A549 (cell line): ENCODE measurements around the gene PTGR1. TPM values are rescaled to one million over a fixed set of nuclear protein-coding genes. Genes with fewer than 3 reads are reported as not detected.

ENCODE experiments used
- ATAC-seq, 2 experiments: fragments of 200-7000 bp in 1 of 2; fragments of >200 bp in 1 of 2; cut with Nextera tagmentation in 1 of 2; cut with Tn5 transposase in 1 of 2; 3 replicates each; pipeline versions ENCODE4 v1.8.0 to v1.9.1; 2018 to 2020; ENCODE audit warnings: mild to moderate bottlenecking in 1 of 2, moderate library complexity in 1 of 2
- CTCF ChIA-PET: fragments of 300-600 bp; sonication (Branson Sonifier 250); formaldehyde crosslinking; extraction: SDS; loops from one replicate; lab custom pipeline; 2021; ENCODE audit warnings: antibody characterized with exemption, inconsistent platforms; lab: Yijun Ruan, JAX
- POLR2A ChIA-PET: fragments of 350-600 bp; formaldehyde crosslinking; extraction: SDS; loops from one replicate; lab custom pipeline; 2021; ENCODE audit warnings: antibody characterized with exemption, inconsistent platforms; lab: Yijun Ruan, JAX
- DNase-seq, 2 experiments: peaks; one replicate each; pipeline versions ENCODE4 v3.0.0 to v3.0.0-alpha.2; 2011 to 2016; ENCODE audit warnings: low read depth in 1 of 2, low spot score in 1 of 2
- FAIRE-seq: peaks from 2 replicates; lab custom pipeline; 2011; peaks lifted over from hg19 to GRCh38; lab: Jason Lieb, UNC
- H3K27ac ChIP-seq, 2 experiments: fragments of >200 bp; sonication (Bioruptor Twin); formaldehyde crosslinking; 3 replicates each; pipeline ENCODE4 v1.5.1; 2016 to 2017
- H3K4me1 ChIP-seq: fragments of >200 bp; sonication (Bioruptor Twin); formaldehyde crosslinking; 3 replicates; pipeline ENCODE4 v1.6.1; 2016
- H3K4me2 ChIP-seq: fragments of >200 bp; sonication (Bioruptor Twin); formaldehyde crosslinking; 3 replicates; pipeline ENCODE4 v1.6.1; 2016
- H3K4me3 ChIP-seq: fragments of >200 bp; sonication (Bioruptor Twin); formaldehyde crosslinking; 3 replicates; pipeline ENCODE4 v1.5.1; 2016
- H3K9me3 ChIP-seq: fragments of >200 bp; sonication (Bioruptor Twin); formaldehyde crosslinking; 3 replicates; pipeline ENCODE4 v1.6.1; 2016
- CHD2 ChIP-seq: fragments of 150-350 bp; IDR thresholded peaks from 2 replicates; pipeline ENCODE4 v1.6.1; 2014; ENCODE audit warnings: low read length; ENCODE audit not compliant: partially characterized antibody
- CHD4 ChIP-seq: fragments of 200-600 bp; sonication (generic); IDR thresholded peaks from 2 replicates; pipeline ENCODE4 v1.6.1; 2016; ENCODE audit warnings: antibody characterized with exemption, mild to moderate bottlenecking, borderline replicate concordance
- EHF ChIP-seq: fragments of 250-450 bp; sonication (Bioruptor Pico); IDR thresholded peaks from 2 replicates; pipeline ENCODE4 v1.5.0; 2020; ENCODE audit warnings: mild to moderate bottlenecking
- EHMT2 ChIP-seq: fragments of 200-600 bp; sonication (generic); IDR thresholded peaks from 2 replicates; pipeline ENCODE4 v1.6.1; 2016; ENCODE audit warnings: antibody characterized with exemption, low read depth, mild to moderate bottlenecking, moderate library complexity
- FOSL2 ChIP-seq, 2 experiments: fragments of 450-650 bp in 1 of 2; fragments of >200 bp in 1 of 2; sonication (Bioruptor Twin) in 1 of 2; formaldehyde crosslinking; IDR thresholded peaks; 2 replicates each; pipeline versions ENCODE4 v1.5.0 to v1.6.1; 2016 to 2020; ENCODE audit warnings: mild to moderate bottlenecking in 1 of 2, moderate library complexity in 1 of 2
- GATA3 ChIP-seq: IDR thresholded peaks from 2 replicates; pipeline ENCODE4 v1.6.1; 2012; ENCODE audit warnings: borderline replicate concordance
- HES2 ChIP-seq: fragments of >200 bp; sonication (Bioruptor Twin); formaldehyde crosslinking; IDR thresholded peaks from 2 replicates; pipeline ENCODE4 v1.6.1; 2016
- HOXB13 ChIP-seq: fragments of 250-450 bp; sonication (Bioruptor Pico); IDR thresholded peaks from 2 replicates; pipeline ENCODE4 v1.5.0; 2020; ENCODE audit warnings: low read depth, mild to moderate bottlenecking, moderate library complexity
- HOXB5 ChIP-seq: fragments of 250-450 bp; sonication (Bioruptor Pico); IDR thresholded peaks from 2 replicates; pipeline ENCODE4 v1.5.0; 2020; ENCODE audit warnings: mild to moderate bottlenecking, moderate library complexity
- JUN ChIP-seq, 2 experiments: fragments of >200 bp; sonication (Bioruptor Twin); formaldehyde crosslinking; IDR thresholded peaks; 2 replicates in 1 of 2; 3 replicates in 1 of 2; pipeline ENCODE4 v1.6.1; 2016 to 2017
- KDM1A ChIP-seq: fragments of 200-600 bp; sonication (generic); IDR thresholded peaks from 2 replicates; pipeline ENCODE4 v1.6.1; 2016; ENCODE audit warnings: low read depth, mild to moderate bottlenecking
- KDM5A ChIP-seq: fragments of 200-600 bp; sonication (generic); IDR thresholded peaks from 2 replicates; pipeline ENCODE4 v1.6.1; 2016; ENCODE audit warnings: antibody characterized with exemption, mild to moderate bottlenecking
- MYC ChIP-seq: IDR thresholded peaks from 2 replicates; pipeline ENCODE4 v1.6.1; 2012; ENCODE audit warnings: mild to moderate bottlenecking, inconsistent platforms, low read length, improper control_type of control experiment, borderline replicate concordance
- NFE2L2 ChIP-seq: fragments of 150-350 bp; conservative IDR thresholded peaks from 2 replicates; pipeline ENCODE4 v1.6.1; 2014; ENCODE audit warnings: low read length
- NR3C1 ChIP-seq: fragments of >200 bp; sonication (Bioruptor Twin); formaldehyde crosslinking; IDR thresholded peaks from 3 replicates; pipeline ENCODE4 v1.6.1; 2017
- PHF8 ChIP-seq: fragments of 200-600 bp; sonication (generic); IDR thresholded peaks from 2 replicates; pipeline ENCODE4 v1.6.1; 2016; ENCODE audit warnings: low read depth, mild to moderate bottlenecking, antibody characterized with exemption, moderate library complexity, borderline replicate concordance
- POLR2AphosphoS2 ChIP-seq: conservative IDR thresholded peaks from 2 replicates; pipeline ENCODE4 v1.6.1; 2012; ENCODE audit warnings: low read length, improper control_type of control experiment, inconsistent platforms
- RCOR1 ChIP-seq: fragments of 150-350 bp; IDR thresholded peaks from 2 replicates; pipeline ENCODE4 v1.6.1; 2014; ENCODE audit warnings: antibody characterized with exemption, low read length, low read depth
- RFX5 ChIP-seq: fragments of 450-650 bp; IDR thresholded peaks from 2 replicates; pipeline ENCODE4 v1.7.1; 2014; ENCODE audit warnings: antibody characterized with exemption, mild to moderate bottlenecking, moderate library complexity
- RNF2 ChIP-seq: fragments of 200-600 bp; sonication (generic); IDR thresholded peaks from 2 replicates; pipeline ENCODE4 v1.6.1; 2016; ENCODE audit warnings: low read depth, mild to moderate bottlenecking, antibody characterized with exemption, moderate library complexity, borderline replicate concordance
- SMC3 ChIP-seq: fragments of >200 bp; sonication (Bioruptor Twin); formaldehyde crosslinking; IDR thresholded peaks from 3 replicates; pipeline ENCODE4 v1.6.1; 2018; ENCODE audit warnings: inconsistent platforms
- SREBF2 ChIP-seq: fragments of 450-650 bp; IDR thresholded peaks from 2 replicates; pipeline ENCODE4 v1.6.1; 2014; ENCODE audit warnings: mild to moderate bottlenecking, moderate library complexity
- TP53 ChIP-seq: fragments of 250-450 bp; sonication (Bioruptor Pico); IDR thresholded peaks from 2 replicates; pipeline ENCODE4 v1.5.0; 2021; ENCODE audit warnings: mild to moderate bottlenecking, moderate library complexity
- ZC3H11A ChIP-seq: fragments of 450-650 bp; IDR thresholded peaks from 2 replicates; pipeline ENCODE4 v1.6.1; 2014; ENCODE audit warnings: antibody characterized with exemption, mild to moderate bottlenecking
- ZSCAN20 ChIP-seq: fragments of 250-450 bp; sonication (Bioruptor Pico); IDR thresholded peaks from 2 replicates; pipeline ENCODE4 v1.8.0; 2022; ENCODE audit warnings: mild to moderate bottlenecking, moderate library complexity
- WGBS: methylation state at CpG from one replicate; pipeline ENCODE4 v1.1.6; 2017; ENCODE audit errors: missing lambda C conversion rate; 5-methylcytosine and 5-hydroxymethylcytosine counted together
- polyA plus RNA-seq, 4 experiments: library from polyadenylated mRNA; depleted of rRNA in 3 of 4; stranded (reverse); fragments of >200 nt; fragmentation: RNase III in 1 of 4; extraction: RNeasy Plus Mini Kit Qiagen cat#74134 plus additional on column Dnase treatment in 1 of 4; gene quantifications; 2 replicates in 3 of 4; 3 replicates in 1 of 4; pipeline ENCODE4 v1.2.3, GENCODE V29; 2011 to 2017
- TF ChIP-seq, protein P1 (sequence below): fragments of 150-350 bp; IDR thresholded peaks from 2 replicates; pipeline ENCODE4 v1.6.1; 2014; ENCODE audit warnings: low read depth, mild to moderate bottlenecking, low read length
- TF ChIP-seq, protein P2 (sequence below): fragments of >200 bp; sonication (Bioruptor Twin); formaldehyde crosslinking; IDR thresholded peaks from 3 replicates; pipeline ENCODE4 v1.6.1; 2016
- TF ChIP-seq, protein P3 (sequence below): IDR thresholded peaks from 2 replicates; pipeline ENCODE4 v1.6.1; 2012
- TF ChIP-seq, protein P4 (sequence below): IDR thresholded peaks from 2 replicates; pipeline ENCODE4 v1.6.1; 2012; ENCODE audit warnings: low read depth, borderline replicate concordance

The PTGR1 gene
- polyA plus RNA-seq, 2 of the 4 experiments (the other 2 are of a cell fraction), result 552 to 672 TPM

DNA sequence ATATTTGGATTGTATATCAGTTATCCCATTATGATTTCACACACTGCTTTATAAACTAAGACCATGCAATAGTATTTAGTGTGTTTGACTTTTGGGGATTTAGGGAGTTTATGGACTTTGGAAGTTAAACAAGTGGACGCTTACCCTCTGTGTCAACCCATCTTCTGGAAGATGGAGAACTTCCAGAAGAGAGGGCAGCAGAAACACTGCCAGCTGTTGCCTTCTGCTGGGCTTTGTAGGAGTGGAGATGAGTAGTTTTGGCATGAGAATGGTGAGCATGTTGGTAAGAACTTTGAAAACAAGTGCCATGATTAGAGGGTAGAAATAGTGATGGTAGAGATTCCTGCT lies 33.9 kb upstream of the PTGR1 start:
- 74% methylated on average over 1 of the region's 1 CpG for WGBS
- DNase-seq, result no peak
- Histone ChIP-seq H3K9me3 (no peaks in the 10 kb centered on the region), H3K4me3 (no peak overlapping the region), H3K4me2 (peak overlapping the region; percentile 90; the same call in 2 of the 3 replicates), H3K27ac (no peak overlapping the region)
- ChIA-PET POLR2A (no interaction called here), CTCF (interaction anchor here (1.9 kb wide), 1 partner anchor 36 kb away, joined by 5 read pairs; no protein-coding TSS in a partner anchor)
- FAIRE-seq, result no peak
- no peak for ATAC-seq
- TF ChIP-seq NR3C1 (no peak), HES2 (no peak), KDM1A (no peak), SMC3 (no peak), CHD4 (no peak), POLR2AphosphoS2 (no peak), MYC (no peak), RFX5 (no peak), CHD2 (no peak), HOXB13 (CRISPR knock-in tag) (no peak), NFE2L2 (no peak), ZSCAN20 (CRISPR knock-in tag) (no peak), RNF2 (no peak), SREBF2 (no peak)
- TF ChIP-seq, protein P1, sequence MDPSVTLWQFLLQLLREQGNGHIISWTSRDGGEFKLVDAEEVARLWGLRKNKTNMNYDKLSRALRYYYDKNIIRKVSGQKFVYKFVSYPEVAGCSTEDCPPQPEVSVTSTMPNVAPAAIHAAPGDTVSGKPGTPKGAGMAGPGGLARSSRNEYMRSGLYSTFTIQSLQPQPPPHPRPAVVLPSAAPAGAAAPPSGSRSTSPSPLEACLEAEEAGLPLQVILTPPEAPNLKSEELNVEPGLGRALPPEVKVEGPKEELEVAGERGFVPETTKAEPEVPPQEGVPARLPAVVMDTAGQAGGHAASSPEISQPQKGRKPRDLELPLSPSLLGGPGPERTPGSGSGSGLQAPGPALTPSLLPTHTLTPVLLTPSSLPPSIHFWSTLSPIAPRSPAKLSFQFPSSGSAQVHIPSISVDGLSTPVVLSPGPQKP, result no peak
- TF ChIP-seq, all 56 proteins: peak for 0
- peaks cover 35% of the 10 kb centered on the region; the same call in 2 of the 3 replicates for H3K4me1 ChIP-seq

- FAIRE-seq (no peak), DNase-seq (no peak)
- 82% methylated on average over 7 of the region's 7 CpGs for WGBS
- H3K9me3 ChIP-seq, result no peaks in the 10 kb centered on the region
- POLR2A ChIA-PET, result interaction anchor here (3.4 kb wide), 1 partner anchor 33 kb away, joined by 37 read pairs; the partner anchor contains the start of gene PTGR1
- H3K4me3 ChIP-seq, result peak overlapping the region; percentile 85
- TF ChIP-seq FOSL2 (IDR thresholded peaks at IDR 0.05), result no peak
- no peak for TF ChIP-seq FOSL2 (CRISPR knock-in tag; IDR thresholded peaks at IDR 0.05)
- no peak for TF ChIP-seq EHMT2
- TF ChIP-seq RFX5, result no peak
- TF ChIP-seq EHF, result no peak
- TF ChIP-seq RNF2, result no peak
- TF ChIP-seq HOXB5, result no peak
- TF ChIP-seq, all 56 proteins: peak for 0
- Histone ChIP-seq H3K27ac (no peak overlapping the region), H3K4me1 (peaks cover 35% of the 10 kb centered on the region; the same call in 2 of the 3 replicates), H3K4me2 (peak overlapping the region; percentile 90)
- ATAC-seq, result no peak
- CTCF ChIA-PET, result interaction anchor here (1.8 to 1.9 kb wide), 2 partner anchors 35 kb away, joined by 5 to 6 read pairs; no protein-coding TSS in a partner anchor
Observed at GRCh38 chr9:111632695-111633388, 33.4 kb upstream of the PTGR1 start.

GRCh38 chr9:111632060-111632459 lies 32.6 kb upstream of the PTGR1 start:
- Histone ChIP-seq H3K4me1 (peaks cover 42% of the 10 kb centered on the region; the same call in 2 of the 3 replicates), H3K4me3 (peak overlapping the region; percentile 85), H3K4me2 (peak overlapping the region; percentile 90), H3K27ac (peak overlapping the region; percentile 89 to 96), H3K9me3 (no peaks in the 10 kb centered on the region)
- DNase-seq, result no peak
- TF ChIP-seq PHF8 (no peak), ZC3H11A (no peak), RFX5 (no peak), KDM5A (no peak), NR3C1 (no peak), MYC (no peak), RNF2 (no peak), NFE2L2 (no peak), RCOR1 (no peak), FOSL2 (IDR thresholded peaks at IDR 0.05) (no peak), FOSL2 (CRISPR knock-in tag; IDR thresholded peaks at IDR 0.05) (no peak), GATA3 (no peak), JUN (IDR thresholded peaks at IDR 0.05) (no peak), SMC3 (no peak), TP53 (no peak), HOXB5 (no peak)
- TF ChIP-seq, protein P2, sequence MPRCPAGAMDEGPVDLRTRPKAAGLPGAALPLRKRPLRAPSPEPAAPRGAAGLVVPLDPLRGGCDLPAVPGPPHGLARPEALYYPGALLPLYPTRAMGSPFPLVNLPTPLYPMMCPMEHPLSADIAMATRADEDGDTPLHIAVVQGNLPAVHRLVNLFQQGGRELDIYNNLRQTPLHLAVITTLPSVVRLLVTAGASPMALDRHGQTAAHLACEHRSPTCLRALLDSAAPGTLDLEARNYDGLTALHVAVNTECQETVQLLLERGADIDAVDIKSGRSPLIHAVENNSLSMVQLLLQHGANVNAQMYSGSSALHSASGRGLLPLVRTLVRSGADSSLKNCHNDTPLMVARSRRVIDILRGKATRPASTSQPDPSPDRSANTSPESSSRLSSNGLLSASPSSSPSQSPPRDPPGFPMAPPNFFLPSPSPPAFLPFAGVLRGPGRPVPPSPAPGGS, result no peak
- TF ChIP-seq, protein P3, sequence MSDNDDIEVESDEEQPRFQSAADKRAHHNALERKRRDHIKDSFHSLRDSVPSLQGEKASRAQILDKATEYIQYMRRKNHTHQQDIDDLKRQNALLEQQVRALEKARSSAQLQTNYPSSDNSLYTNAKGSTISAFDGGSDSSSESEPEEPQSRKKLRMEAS, result no peak
- TF ChIP-seq, protein P4, sequence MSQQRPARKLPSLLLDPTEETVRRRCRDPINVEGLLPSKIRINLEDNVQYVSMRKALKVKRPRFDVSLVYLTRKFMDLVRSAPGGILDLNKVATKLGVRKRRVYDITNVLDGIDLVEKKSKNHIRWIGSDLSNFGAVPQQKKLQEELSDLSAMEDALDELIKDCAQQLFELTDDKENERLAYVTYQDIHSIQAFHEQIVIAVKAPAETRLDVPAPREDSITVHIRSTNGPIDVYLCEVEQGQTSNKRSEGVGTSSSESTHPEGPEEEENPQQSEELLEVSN, result no peak
- no peak for ATAC-seq
- WGBS, result 26% methylated on average over 5 of the region's 5 CpGs
- no peak for FAIRE-seq
- ChIA-PET POLR2A (interaction anchor here (0.6 to 3.4 kb wide), 9 partner anchors 9 to 747 kb away, joined by 3 to 37 read pairs (median 5); partner anchors contain the start of genes HSDL2, PTGR1 and UGCG), CTCF (interaction anchor here (1.0 to 1.8 kb wide), 2 partner anchors 26 to 34 kb away, joined by 3 to 6 read pairs; no protein-coding TSS in a partner anchor)
